Measurements from ENCODE around the gene MYH9.

The MYH9 gene

DNA sequence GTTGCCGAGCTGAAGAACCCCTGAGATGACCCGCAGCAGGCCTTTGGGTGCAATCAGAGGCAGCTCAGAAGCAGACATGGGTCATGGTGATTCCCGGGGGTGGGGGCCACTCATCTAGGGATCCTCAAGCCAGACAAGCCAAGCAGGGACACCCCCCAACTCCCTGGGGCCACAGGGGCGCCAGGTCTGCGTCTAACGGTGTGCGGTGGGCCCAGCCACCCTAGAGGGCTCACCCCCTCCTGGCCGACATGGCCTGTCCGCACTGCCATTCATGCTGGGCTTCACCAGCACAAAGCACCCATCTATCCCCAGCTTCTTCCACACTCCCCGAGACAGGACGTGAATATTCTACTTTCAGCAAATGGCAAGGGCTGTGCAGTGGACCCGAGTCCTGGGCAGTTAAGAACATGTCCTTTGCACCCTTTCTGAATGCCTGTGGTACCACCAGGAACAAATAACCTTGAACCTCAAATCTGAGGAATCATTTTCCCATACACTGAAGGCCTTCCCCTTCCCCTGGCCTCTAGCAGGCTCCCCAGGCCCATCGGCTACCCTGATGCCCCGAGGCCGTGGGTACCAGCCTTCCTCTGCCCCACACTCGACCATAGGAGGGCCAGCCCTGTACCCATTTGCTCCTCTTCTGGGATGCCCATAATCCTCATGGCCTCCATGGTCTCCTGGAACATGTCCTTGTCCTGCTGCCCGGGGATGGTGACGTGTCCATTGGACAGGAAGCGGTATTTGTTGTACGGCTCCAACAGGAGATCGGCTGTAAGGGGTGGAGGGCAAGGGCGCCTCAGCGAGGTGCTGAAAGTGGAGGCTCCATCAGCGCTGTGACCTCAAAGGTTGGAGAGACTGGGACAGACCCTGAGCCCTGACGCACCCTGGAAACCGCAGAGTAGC lies 67.9 kb downstream of the MYH9 start:
- Histone ChIP-seq H3K27ac (ENCODE audit: low read depth, low read length) (peak overlapping the region; percentile 29), H3K4me1 (ENCODE audit: control insufficient read depth in 5 of 5, insufficient read depth in 5 of 5, low read length in 5 of 5) (peaks cover 7 to 61% (median 24%) of the 10 kb centered on the region in 5 donors), H3K36me3 (ENCODE audit: control insufficient read depth in 5 of 5, insufficient read depth in 5 of 5, low read length in 5 of 5) (peaks cover 3 to 97% (median 87%) of the 10 kb centered on the region in 5 donors), H3K9me3 (ENCODE audit: control insufficient read depth in 5 of 5, low read length in 5 of 5) (no peaks in the 10 kb centered on the region), H3K9ac (ENCODE audit: low read length in 5 of 5) (no peak overlapping the region), H3K27me3 (ENCODE audit: control insufficient read depth in 5 of 5, insufficient read depth in 4 of 5, low read length in 5 of 5) (no peaks in the 10 kb centered on the region), H3K4me3 (ENCODE audit: low read depth in 1 of 5, low read length in 5 of 5) (no peak overlapping the region)

DNA sequence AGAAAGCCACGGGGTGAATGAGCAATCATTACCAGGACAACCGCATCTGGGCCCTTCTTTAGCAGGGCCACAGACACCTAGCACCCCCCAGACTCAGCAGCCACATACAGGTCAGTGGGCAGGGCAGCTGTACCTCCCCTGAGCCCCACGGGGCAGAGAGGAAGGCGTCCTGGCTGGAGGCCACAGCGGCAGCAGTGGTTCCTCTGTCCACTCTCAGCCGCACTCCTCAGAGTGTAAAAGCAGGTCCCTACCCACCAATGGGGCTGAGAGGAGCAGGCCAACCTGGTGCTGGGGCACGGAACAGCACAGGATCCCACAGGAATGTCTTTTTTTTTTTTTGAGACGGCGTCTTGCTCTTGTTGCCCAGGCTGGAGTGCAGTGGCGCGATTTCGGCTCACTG lies 69.3 kb downstream of the MYH9 start:
- H3K4me1 ChIP-seq (ENCODE audit: control insufficient read depth in 5 of 5, insufficient read depth in 5 of 5, low read length in 5 of 5) = peaks cover 0 to 54% (median 10%) of the 10 kb centered on the region in 5 donors
- H3K4me3 ChIP-seq (ENCODE audit: low read depth in 1 of 5, low read length in 5 of 5) = no peak overlapping the region

GRCh38 chr22:36317658-36318271 lies 70.0 kb downstream of the MYH9 start:
- Histone ChIP-seq H3K27ac (ENCODE audit: low read depth, low read length) (no peak overlapping the region), H3K9ac (ENCODE audit: low read length in 5 of 5) (no peak overlapping the region), H3K36me3 (ENCODE audit: control insufficient read depth in 5 of 5, insufficient read depth in 5 of 5, low read length in 5 of 5) (peaks cover 3 to 96% (median 84%) of the 10 kb centered on the region in 5 donors), H3K4me3 (ENCODE audit: low read depth in 1 of 5, low read length in 5 of 5) (no peak overlapping the region), H3K9me3 (ENCODE audit: control insufficient read depth in 5 of 5, low read length in 5 of 5) (no peaks in the 10 kb centered on the region), H3K4me1 (ENCODE audit: control insufficient read depth in 5 of 5, insufficient read depth in 5 of 5, low read length in 5 of 5) (peaks cover 0 to 47% (median 4%) of the 10 kb centered on the region in 5 donors), H3K27me3 (ENCODE audit: control insufficient read depth in 5 of 5, insufficient read depth in 4 of 5, low read length in 5 of 5) (no peaks in the 10 kb centered on the region)

More for the DNA sequence above, 69.3 kb downstream of the MYH9 start:
- H3K27me3 ChIP-seq (ENCODE audit: control insufficient read depth in 5 of 5, insufficient read depth in 4 of 5, low read length in 5 of 5) = no peaks in the 10 kb centered on the region
- peaks cover 3 to 97% (median 88%) of the 10 kb centered on the region in 5 donors for H3K36me3 ChIP-seq (ENCODE audit: control insufficient read depth in 5 of 5, insufficient read depth in 5 of 5, low read length in 5 of 5)
- H3K9ac ChIP-seq (ENCODE audit: low read length in 5 of 5) = no peak overlapping the region
- no peaks in the 10 kb centered on the region for H3K9me3 ChIP-seq (ENCODE audit: control insufficient read depth in 5 of 5, low read length in 5 of 5)
- H3K27ac ChIP-seq (ENCODE audit: low read depth, low read length) = no peak overlapping the region

GRCh38 chr22:36316419-36316818 lies 71.3 kb downstream of the MYH9 start:
- Histone ChIP-seq H3K4me3 (ENCODE audit: low read depth in 1 of 5, low read length in 5 of 5) (no peak overlapping the region), H3K27ac (ENCODE audit: low read depth, low read length) (no peak overlapping the region), H3K36me3 (ENCODE audit: control insufficient read depth in 5 of 5, insufficient read depth in 5 of 5, low read length in 5 of 5) (peaks cover 3 to 96% (median 83%) of the 10 kb centered on the region in 5 donors), H3K4me1 (ENCODE audit: control insufficient read depth in 5 of 5, insufficient read depth in 5 of 5, low read length in 5 of 5) (peaks cover 0 to 35% (median 4%) of the 10 kb centered on the region in 5 donors), H3K9ac (ENCODE audit: low read length in 5 of 5) (no peak overlapping the region), H3K27me3 (ENCODE audit: control insufficient read depth in 5 of 5, insufficient read depth in 4 of 5, low read length in 5 of 5) (no peaks in the 10 kb centered on the region), H3K9me3 (ENCODE audit: control insufficient read depth in 5 of 5, low read length in 5 of 5) (no peaks in the 10 kb centered on the region)

DNA sequence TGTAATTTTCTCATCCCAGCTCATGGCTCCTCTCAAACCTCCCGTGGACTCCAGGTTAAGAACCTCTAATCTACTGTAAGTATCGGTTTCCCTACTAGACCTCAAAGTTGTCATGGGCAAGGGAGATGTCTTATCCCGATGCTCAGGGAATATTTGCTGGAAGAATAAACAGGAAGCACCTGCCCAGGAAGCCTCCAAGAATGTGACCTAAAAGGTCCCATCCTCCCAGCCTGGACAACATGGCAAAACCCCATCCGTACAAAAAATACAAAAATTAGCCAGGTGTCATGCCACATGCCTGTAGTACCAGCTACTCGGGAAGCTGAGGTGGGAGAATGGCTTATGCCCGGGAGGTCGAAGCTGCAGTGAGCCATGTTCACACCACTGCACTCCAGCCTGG lies 72.4 kb downstream of the MYH9 start:
- peaks cover 3 to 96% (median 85%) of the 10 kb centered on the region in 5 donors for H3K36me3 ChIP-seq (ENCODE audit: control insufficient read depth in 5 of 5, insufficient read depth in 5 of 5, low read length in 5 of 5)
- H3K27ac ChIP-seq (ENCODE audit: low read depth, low read length) = no peak overlapping the region
- H3K9me3 ChIP-seq (ENCODE audit: control insufficient read depth in 5 of 5, low read length in 5 of 5) = no peaks in the 10 kb centered on the region
- no peaks in the 10 kb centered on the region for H3K27me3 ChIP-seq (ENCODE audit: control insufficient read depth in 5 of 5, insufficient read depth in 4 of 5, low read length in 5 of 5)
- H3K9ac ChIP-seq (ENCODE audit: low read length in 5 of 5) = no peak overlapping the region
- H3K4me3 ChIP-seq (ENCODE audit: low read depth in 1 of 5, low read length in 5 of 5) = no peak overlapping the region
- H3K4me1 ChIP-seq (ENCODE audit: control insufficient read depth in 5 of 5, insufficient read depth in 5 of 5, low read length in 5 of 5) = peaks cover 0 to 24% (median under 1%) of the 10 kb centered on the region in 5 donors

DNA sequence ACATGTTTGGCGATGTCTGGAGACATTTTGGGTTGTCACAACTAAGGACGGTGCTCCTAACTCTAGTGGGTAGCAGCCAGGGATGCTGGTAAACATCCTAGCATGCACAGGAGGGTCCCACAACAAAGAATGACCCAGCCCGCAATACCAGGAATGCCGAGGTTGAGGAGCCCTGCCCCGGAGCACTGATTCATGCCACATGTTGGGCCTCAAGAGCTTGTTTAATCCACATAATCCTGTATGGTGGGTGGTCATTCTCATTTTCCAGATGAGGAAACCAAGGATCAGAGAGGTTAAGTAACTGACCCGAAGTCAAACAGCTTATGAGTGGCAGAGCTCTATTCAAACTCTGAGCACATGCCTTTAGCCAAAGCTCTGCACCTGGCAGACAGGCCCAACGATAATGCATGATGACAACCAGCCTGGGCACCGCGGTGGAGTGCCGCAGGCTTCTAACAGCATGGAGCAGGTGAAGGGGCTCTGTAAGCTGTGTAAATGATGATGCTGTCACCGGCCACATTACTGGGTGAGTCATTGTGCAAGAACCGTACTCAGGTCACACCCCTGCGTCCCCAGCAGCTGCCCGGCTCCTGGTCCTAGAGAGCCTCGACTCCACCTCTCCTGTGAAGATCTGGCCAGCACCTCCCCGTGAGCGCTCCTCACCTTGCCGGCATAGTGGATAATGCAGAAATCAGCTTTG lies 76.2 kb downstream of the MYH9 start:
- Histone ChIP-seq H3K4me3 (ENCODE audit: low read depth in 1 of 5, low read length in 5 of 5) (no peak overlapping the region), H3K27me3 (ENCODE audit: control insufficient read depth in 5 of 5, insufficient read depth in 4 of 5, low read length in 5 of 5) (no peaks in the 10 kb centered on the region), H3K36me3 (ENCODE audit: control insufficient read depth in 5 of 5, insufficient read depth in 5 of 5, low read length in 5 of 5) (peaks cover 0 to 93% (median 79%) of the 10 kb centered on the region in 5 donors), H3K9me3 (ENCODE audit: control insufficient read depth in 5 of 5, low read length in 5 of 5) (no peaks in the 10 kb centered on the region), H3K9ac (ENCODE audit: low read length in 5 of 5) (no peak overlapping the region), H3K27ac (ENCODE audit: low read depth, low read length) (no peak overlapping the region), H3K4me1 (ENCODE audit: control insufficient read depth in 5 of 5, insufficient read depth in 5 of 5, low read length in 5 of 5) (peaks cover 0 to 19% (median 0%) of the 10 kb centered on the region in 5 donors)

DNA sequence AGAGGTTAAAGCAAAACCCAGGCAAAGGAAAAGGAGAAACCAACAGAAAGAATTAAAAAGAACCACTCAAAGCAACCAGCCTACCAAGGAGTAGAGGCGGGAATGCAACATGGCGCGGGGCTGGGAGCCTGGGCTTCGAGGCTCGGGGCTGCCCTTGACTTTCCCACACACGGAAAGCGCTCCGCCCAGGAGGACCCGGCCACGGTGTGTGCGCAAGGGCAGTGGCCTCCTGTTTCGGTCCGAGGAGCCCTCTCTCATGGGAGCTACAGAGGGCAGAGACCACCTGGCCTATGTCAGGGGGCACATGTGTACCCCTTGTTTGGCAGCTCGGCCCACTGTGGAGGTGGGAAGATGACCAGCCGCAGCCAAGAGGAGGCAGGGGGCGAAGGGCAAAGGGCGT lies 78.9 kb downstream of the MYH9 start:
- peaks cover 0 to 95% (median 85%) of the 10 kb centered on the region in 5 donors for H3K36me3 ChIP-seq (ENCODE audit: control insufficient read depth in 5 of 5, insufficient read depth in 5 of 5, low read length in 5 of 5)

DNA sequence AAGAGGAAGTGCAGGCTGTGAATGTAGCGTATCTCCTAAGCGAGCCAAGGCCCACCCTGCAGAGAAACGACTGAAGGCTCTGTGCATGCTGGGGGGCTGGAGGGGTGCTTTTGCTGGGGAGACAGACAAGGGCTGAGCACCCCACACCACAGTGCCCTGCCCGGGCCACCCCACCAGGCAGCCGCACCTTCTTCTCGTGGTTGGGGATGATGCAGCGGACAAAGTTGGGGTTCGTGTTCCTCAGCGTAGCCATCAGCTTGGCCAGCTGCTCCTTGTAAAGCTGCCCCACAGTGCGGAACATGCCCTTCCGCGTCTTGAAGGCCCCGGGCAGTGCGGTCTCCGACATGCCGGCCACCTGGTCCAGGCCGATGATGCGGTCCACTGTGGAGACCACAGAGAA lies 81.5 kb downstream of the MYH9 start:
- H3K36me3 ChIP-seq (ENCODE audit: control insufficient read depth in 5 of 5, insufficient read depth in 5 of 5, low read length in 5 of 5) = peaks cover 3 to 95% (median 89%) of the 10 kb centered on the region in 5 donors
- H3K4me1 ChIP-seq (ENCODE audit: control insufficient read depth in 5 of 5, insufficient read depth in 5 of 5, low read length in 5 of 5) = peaks cover 0 to 28% (median 4%) of the 10 kb centered on the region in 5 donors
- H3K9ac ChIP-seq (ENCODE audit: low read length in 5 of 5) = no peak overlapping the region
- no peak overlapping the region for H3K4me3 ChIP-seq (ENCODE audit: low read depth in 1 of 5, low read length in 5 of 5)
- no peak overlapping the region for H3K27ac ChIP-seq (ENCODE audit: low read depth, low read length)
- H3K9me3 ChIP-seq (ENCODE audit: control insufficient read depth in 5 of 5, low read length in 5 of 5) = no peaks in the 10 kb centered on the region
- no peaks in the 10 kb centered on the region for H3K27me3 ChIP-seq (ENCODE audit: control insufficient read depth in 5 of 5, insufficient read depth in 4 of 5, low read length in 5 of 5)

More for the DNA sequence above, 78.9 kb downstream of the MYH9 start:
- peaks cover 0 to 29% (median 4%) of the 10 kb centered on the region in 5 donors for H3K4me1 ChIP-seq (ENCODE audit: control insufficient read depth in 5 of 5, insufficient read depth in 5 of 5, low read length in 5 of 5)
- H3K27me3 ChIP-seq (ENCODE audit: control insufficient read depth in 5 of 5, insufficient read depth in 4 of 5, low read length in 5 of 5) = no peaks in the 10 kb centered on the region
- H3K27ac ChIP-seq (ENCODE audit: low read depth, low read length) = no peak overlapping the region
- no peaks in the 10 kb centered on the region for H3K9me3 ChIP-seq (ENCODE audit: control insufficient read depth in 5 of 5, low read length in 5 of 5)
- H3K9ac ChIP-seq (ENCODE audit: low read length in 5 of 5) = no peak overlapping the region
- H3K4me3 ChIP-seq (ENCODE audit: low read depth in 1 of 5, low read length in 5 of 5) = no peak overlapping the region

GRCh38 chr22:36305813-36306212 lies 82.0 kb downstream of the MYH9 start:
- no peak overlapping the region for H3K27ac ChIP-seq (ENCODE audit: low read depth, low read length)
- H3K4me3 ChIP-seq (ENCODE audit: low read depth in 1 of 5, low read length in 5 of 5) = no peak overlapping the region
- no peak overlapping the region for H3K9ac ChIP-seq (ENCODE audit: low read length in 5 of 5)
- H3K36me3 ChIP-seq (ENCODE audit: control insufficient read depth in 5 of 5, insufficient read depth in 5 of 5, low read length in 5 of 5) = peaks cover 3 to 95% (median 89%) of the 10 kb centered on the region in 5 donors
- H3K27me3 ChIP-seq (ENCODE audit: control insufficient read depth in 5 of 5, insufficient read depth in 4 of 5, low read length in 5 of 5) = no peaks in the 10 kb centered on the region
- no peaks in the 10 kb centered on the region for H3K9me3 ChIP-seq (ENCODE audit: control insufficient read depth in 5 of 5, low read length in 5 of 5)
- H3K4me1 ChIP-seq (ENCODE audit: control insufficient read depth in 5 of 5, insufficient read depth in 5 of 5, low read length in 5 of 5) = peaks cover 0 to 28% (median 4%) of the 10 kb centered on the region in 5 donors

All from subcutaneous abdominal adipose tissue (tissue), 5 donors.